ENCODE results near the gene STIMATE.

STIMATE gene

GRCh38 chr3:52931889-52932288, 34.5 kb upstream of the STIMATE start:
- no peaks in the 10 kb centered on the region for H3F3A ChIP-seq (ENCODE audit: control insufficient read depth, insufficient read depth)
- no peaks in the 10 kb centered on the region for H3K9me3 ChIP-seq (ENCODE audit: control insufficient read depth, insufficient read depth, low read length)
- H3K79me2 ChIP-seq (ENCODE audit: control insufficient read depth, low read length), result no peaks in the 10 kb centered on the region
- no peak overlapping the region for H3K27ac ChIP-seq (ENCODE audit: low read depth, low read length)
- H3K27me3 ChIP-seq (ENCODE audit: control insufficient read depth, low read length), result no peaks in the 10 kb centered on the region
- H3K4me2 ChIP-seq (ENCODE audit: low read length), result no peak overlapping the region
- TF ChIP-seq, protein P1, sequence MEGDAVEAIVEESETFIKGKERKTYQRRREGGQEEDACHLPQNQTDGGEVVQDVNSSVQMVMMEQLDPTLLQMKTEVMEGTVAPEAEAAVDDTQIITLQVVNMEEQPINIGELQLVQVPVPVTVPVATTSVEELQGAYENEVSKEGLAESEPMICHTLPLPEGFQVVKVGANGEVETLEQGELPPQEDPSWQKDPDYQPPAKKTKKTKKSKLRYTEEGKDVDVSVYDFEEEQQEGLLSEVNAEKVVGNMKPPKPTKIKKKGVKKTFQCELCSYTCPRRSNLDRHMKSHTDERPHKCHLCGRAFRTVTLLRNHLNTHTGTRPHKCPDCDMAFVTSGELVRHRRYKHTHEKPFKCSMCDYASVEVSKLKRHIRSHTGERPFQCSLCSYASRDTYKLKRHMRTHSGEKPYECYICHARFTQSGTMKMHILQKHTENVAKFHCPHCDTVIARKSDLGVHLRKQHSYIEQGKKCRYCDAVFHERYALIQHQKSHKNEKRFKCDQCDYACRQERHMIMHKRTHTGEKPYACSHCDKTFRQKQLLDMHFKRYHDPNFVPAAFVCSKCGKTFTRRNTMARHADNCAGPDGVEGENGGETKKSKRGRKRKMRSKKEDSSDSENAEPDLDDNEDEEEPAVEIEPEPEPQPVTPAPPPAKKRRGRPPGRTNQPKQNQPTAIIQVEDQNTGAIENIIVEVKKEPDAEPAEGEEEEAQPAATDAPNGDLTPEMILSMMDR (IDR thresholded peaks at IDR 0.05; ENCODE audit: low read depth, low read length, poor library complexity, severe bottlenecking), result peak; percentile 38
- no peak for TF ChIP-seq EZH2phosphoT487 (IDR thresholded peaks at IDR 0.05; ENCODE audit: borderline replicate concordance, low read length)
- peaks cover 11% of the 10 kb centered on the region for H3K4me1 ChIP-seq (ENCODE audit: control insufficient read depth, low read length)
- no peaks in the 10 kb centered on the region for H4K20me1 ChIP-seq (ENCODE audit: control insufficient read depth, insufficient read depth, low read depth, low read length)
- no peaks in the 10 kb centered on the region for H3K9me2 ChIP-seq (replicated peaks; ENCODE audit: control insufficient read depth, low read length)
- no peak overlapping the region for H3K4me3 ChIP-seq (ENCODE audit: low read length)
- no peaks in the 10 kb centered on the region; the same call in 1 of the 2 replicates for H3K36me3 ChIP-seq (ENCODE audit: control insufficient read depth, low read length)

DNA sequence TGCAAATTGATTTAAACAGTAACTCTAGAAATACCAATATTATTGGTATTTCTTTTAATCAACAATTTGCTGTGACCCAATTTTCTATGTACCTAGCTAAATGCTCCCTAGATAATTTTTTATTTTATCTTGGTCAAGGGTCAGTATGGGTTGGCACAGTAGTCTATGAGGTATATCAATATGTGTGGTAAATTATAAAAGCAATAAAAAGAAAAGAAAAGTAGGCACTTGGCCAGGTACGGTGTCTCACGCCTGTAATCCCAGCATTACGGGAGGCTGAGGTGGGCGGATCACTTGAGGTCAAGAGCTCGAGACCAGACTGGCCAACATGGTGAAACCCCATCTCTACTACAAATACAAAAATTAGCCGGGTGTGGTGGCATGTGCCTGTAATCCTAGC, 34.0 kb upstream of the STIMATE start:
- Histone ChIP-seq H3K27me3 (ENCODE audit: control insufficient read depth, low read length) (no peaks in the 10 kb centered on the region), H3F3A (ENCODE audit: control insufficient read depth, insufficient read depth) (no peaks in the 10 kb centered on the region), H3K4me2 (ENCODE audit: low read length) (no peak overlapping the region), H3K27ac (ENCODE audit: low read depth, low read length) (no peak overlapping the region), H3K9me3 (ENCODE audit: control insufficient read depth, insufficient read depth, low read length) (no peaks in the 10 kb centered on the region), H3K4me3 (ENCODE audit: low read length) (no peak overlapping the region), H3K9me2 (replicated peaks; ENCODE audit: control insufficient read depth, low read length) (no peaks in the 10 kb centered on the region), H3K36me3 (ENCODE audit: control insufficient read depth, low read length) (no peaks in the 10 kb centered on the region; the same call in 1 of the 2 replicates), H4K20me1 (ENCODE audit: control insufficient read depth, insufficient read depth, low read depth, low read length) (no peaks in the 10 kb centered on the region), H3K4me1 (ENCODE audit: control insufficient read depth, low read length) (peaks cover 11% of the 10 kb centered on the region), H3K79me2 (ENCODE audit: control insufficient read depth, low read length) (no peaks in the 10 kb centered on the region)
- TF ChIP-seq, protein P1 (IDR thresholded peaks at IDR 0.05; ENCODE audit: low read depth, low read length, poor library complexity, severe bottlenecking), result no peak
- TF ChIP-seq EZH2phosphoT487 (IDR thresholded peaks at IDR 0.05; ENCODE audit: borderline replicate concordance, low read length), result no peak

DNA sequence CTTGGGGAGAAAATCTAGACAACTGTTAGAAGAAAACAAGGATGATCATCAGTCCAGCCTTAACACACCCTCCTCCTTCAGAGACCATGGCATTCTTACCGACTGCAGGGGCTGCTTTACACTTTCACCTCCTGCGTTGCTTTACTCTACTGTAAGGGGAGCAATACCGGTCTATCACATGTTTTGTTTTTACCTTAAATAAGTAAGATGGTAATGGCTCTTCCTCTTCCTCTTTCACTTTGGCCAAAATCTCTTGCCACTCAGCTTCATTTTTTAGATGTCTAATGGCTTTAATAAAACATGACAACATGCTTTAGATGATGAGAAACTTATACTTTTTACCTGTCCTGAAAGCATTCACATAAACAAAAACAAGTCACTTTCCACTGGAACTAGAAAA, 33.4 kb upstream of the STIMATE start:
- Histone ChIP-seq H4K20me1 (ENCODE audit: control insufficient read depth, insufficient read depth, low read depth, low read length) (no peaks in the 10 kb centered on the region), H3K4me2 (ENCODE audit: low read length) (peak overlapping the region; percentile 22), H3K9me3 (ENCODE audit: control insufficient read depth, insufficient read depth, low read length) (no peaks in the 10 kb centered on the region), H3F3A (ENCODE audit: control insufficient read depth, insufficient read depth) (no peaks in the 10 kb centered on the region), H3K9me2 (replicated peaks; ENCODE audit: control insufficient read depth, low read length) (no peaks in the 10 kb centered on the region), H3K27me3 (ENCODE audit: control insufficient read depth, low read length) (no peaks in the 10 kb centered on the region), H3K27ac (ENCODE audit: low read depth, low read length) (no peak overlapping the region), H3K4me1 (ENCODE audit: control insufficient read depth, low read length) (peaks cover 13% of the 10 kb centered on the region), H3K4me3 (ENCODE audit: low read length) (no peak overlapping the region), H3K36me3 (ENCODE audit: control insufficient read depth, low read length) (no peaks in the 10 kb centered on the region; the same call in 1 of the 2 replicates), H3K79me2 (ENCODE audit: control insufficient read depth, low read length) (no peaks in the 10 kb centered on the region)
- TF ChIP-seq, protein P1 (IDR thresholded peaks at IDR 0.05; ENCODE audit: low read depth, low read length, poor library complexity, severe bottlenecking), result no peak
- TF ChIP-seq EZH2phosphoT487 (IDR thresholded peaks at IDR 0.05; ENCODE audit: borderline replicate concordance, low read length), result no peak
